Measurements from ENCODE around the gene SEMA5B.

The SEMA5B gene

DNA sequence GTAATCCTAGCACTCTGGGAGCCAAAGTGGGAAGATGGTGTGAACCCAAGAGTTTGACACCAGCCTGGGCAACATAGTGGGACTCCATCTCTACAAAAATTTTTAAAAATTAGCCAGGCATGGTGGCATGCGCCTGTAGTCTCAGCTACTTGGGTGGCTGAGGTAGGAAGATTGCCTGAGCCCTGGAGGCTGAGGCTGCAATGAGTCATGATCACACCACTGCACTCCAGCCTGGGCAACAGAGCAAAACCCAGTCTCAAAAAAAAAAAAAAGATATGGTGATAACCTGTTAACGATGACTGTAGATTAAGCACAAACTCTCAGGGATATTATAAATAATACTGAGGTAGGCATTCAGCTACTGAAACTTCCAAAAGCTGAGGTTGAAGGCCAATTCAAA is 125.2 kb downstream of the SEMA5B start:
- Histone ChIP-seq H3K4me2 (ENCODE audit: low read length) (no peak overlapping the region), H3K27me3 (ENCODE audit: insufficient read depth, low read length) (no peaks in the 10 kb centered on the region; the same call in 1 of the 2 replicates), H2AFZ (ENCODE audit: low read length) (no peak overlapping the region), H3K9me2 (ENCODE audit: low read depth, low read length) (no peaks in the 10 kb centered on the region), H3K79me2 (ENCODE audit: insufficient read depth, low read length) (no peaks in the 10 kb centered on the region), H3K4me3 (ENCODE audit: low read depth, low read length, poor library complexity, severe bottlenecking) (no peak overlapping the region), H4K20me1 (ENCODE audit: insufficient read depth, low read length) (no peaks in the 10 kb centered on the region), H3K9me3 (ENCODE audit: low read length) (no peaks in the 10 kb centered on the region; the same call in 1 of the 2 replicates), H3K27ac (ENCODE audit: low read depth, low read length, poor library complexity, severe bottlenecking) (no peak overlapping the region), H3K36me3 (ENCODE audit: insufficient read depth, low read length) (no peaks in the 10 kb centered on the region), H3K9ac (ENCODE audit: low read length) (no peak overlapping the region), H3K4me1 (ENCODE audit: insufficient read depth, low read length, severe bottlenecking) (no peaks in the 10 kb centered on the region), H3F3A (ENCODE audit: insufficient read depth, low read length) (no peaks in the 10 kb centered on the region)
- no peak for TF ChIP-seq EZH2 (IDR thresholded peaks at IDR 0.05; ENCODE audit: borderline replicate concordance, low read length)
- TF ChIP-seq, protein P1, sequence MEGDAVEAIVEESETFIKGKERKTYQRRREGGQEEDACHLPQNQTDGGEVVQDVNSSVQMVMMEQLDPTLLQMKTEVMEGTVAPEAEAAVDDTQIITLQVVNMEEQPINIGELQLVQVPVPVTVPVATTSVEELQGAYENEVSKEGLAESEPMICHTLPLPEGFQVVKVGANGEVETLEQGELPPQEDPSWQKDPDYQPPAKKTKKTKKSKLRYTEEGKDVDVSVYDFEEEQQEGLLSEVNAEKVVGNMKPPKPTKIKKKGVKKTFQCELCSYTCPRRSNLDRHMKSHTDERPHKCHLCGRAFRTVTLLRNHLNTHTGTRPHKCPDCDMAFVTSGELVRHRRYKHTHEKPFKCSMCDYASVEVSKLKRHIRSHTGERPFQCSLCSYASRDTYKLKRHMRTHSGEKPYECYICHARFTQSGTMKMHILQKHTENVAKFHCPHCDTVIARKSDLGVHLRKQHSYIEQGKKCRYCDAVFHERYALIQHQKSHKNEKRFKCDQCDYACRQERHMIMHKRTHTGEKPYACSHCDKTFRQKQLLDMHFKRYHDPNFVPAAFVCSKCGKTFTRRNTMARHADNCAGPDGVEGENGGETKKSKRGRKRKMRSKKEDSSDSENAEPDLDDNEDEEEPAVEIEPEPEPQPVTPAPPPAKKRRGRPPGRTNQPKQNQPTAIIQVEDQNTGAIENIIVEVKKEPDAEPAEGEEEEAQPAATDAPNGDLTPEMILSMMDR (IDR thresholded peaks at IDR 0.05; ENCODE audit: low read length): no peak

DNA sequence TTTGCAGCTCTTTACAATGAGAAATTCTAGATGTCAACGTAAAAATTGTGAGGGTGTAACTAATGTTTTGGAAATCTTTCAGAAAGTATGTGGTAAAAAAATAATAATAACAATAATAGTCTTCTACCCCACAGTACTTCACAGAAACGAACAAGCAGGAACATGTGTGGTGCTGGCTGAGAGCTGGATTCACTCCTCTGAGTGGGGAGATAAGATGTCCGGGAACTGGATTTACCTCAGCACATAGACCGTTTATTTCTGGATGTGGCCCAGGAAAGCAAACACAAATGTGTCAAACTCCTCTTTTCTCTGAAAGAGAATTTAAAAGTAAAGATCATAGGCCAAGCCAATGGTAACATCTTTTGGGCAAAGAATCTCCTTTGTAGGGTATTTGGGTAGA is 129.3 kb downstream of the SEMA5B start:
- Histone ChIP-seq H3K36me3 (ENCODE audit: insufficient read depth, low read length) (no peaks in the 10 kb centered on the region), H3K9ac (ENCODE audit: low read length) (no peak overlapping the region), H3K27ac (ENCODE audit: low read depth, low read length, poor library complexity, severe bottlenecking) (no peak overlapping the region), H3K27me3 (ENCODE audit: insufficient read depth, low read length) (no peaks in the 10 kb centered on the region), H3K4me3 (ENCODE audit: low read depth, low read length, poor library complexity, severe bottlenecking) (no peak overlapping the region), H3K4me2 (ENCODE audit: low read length) (no peak overlapping the region), H3K9me2 (ENCODE audit: low read depth, low read length) (no peaks in the 10 kb centered on the region), H3K9me3 (ENCODE audit: low read length) (no peaks in the 10 kb centered on the region), H3K4me1 (ENCODE audit: insufficient read depth, low read length, severe bottlenecking) (no peaks in the 10 kb centered on the region), H4K20me1 (ENCODE audit: insufficient read depth, low read length) (no peaks in the 10 kb centered on the region), H3K79me2 (ENCODE audit: insufficient read depth, low read length) (no peaks in the 10 kb centered on the region), H2AFZ (ENCODE audit: low read length) (no peak overlapping the region), H3F3A (ENCODE audit: insufficient read depth, low read length) (no peaks in the 10 kb centered on the region)
- TF ChIP-seq, protein P1 (IDR thresholded peaks at IDR 0.05; ENCODE audit: low read length): no peak
- no peak for TF ChIP-seq EZH2 (IDR thresholded peaks at IDR 0.05; ENCODE audit: borderline replicate concordance, low read length)

DNA sequence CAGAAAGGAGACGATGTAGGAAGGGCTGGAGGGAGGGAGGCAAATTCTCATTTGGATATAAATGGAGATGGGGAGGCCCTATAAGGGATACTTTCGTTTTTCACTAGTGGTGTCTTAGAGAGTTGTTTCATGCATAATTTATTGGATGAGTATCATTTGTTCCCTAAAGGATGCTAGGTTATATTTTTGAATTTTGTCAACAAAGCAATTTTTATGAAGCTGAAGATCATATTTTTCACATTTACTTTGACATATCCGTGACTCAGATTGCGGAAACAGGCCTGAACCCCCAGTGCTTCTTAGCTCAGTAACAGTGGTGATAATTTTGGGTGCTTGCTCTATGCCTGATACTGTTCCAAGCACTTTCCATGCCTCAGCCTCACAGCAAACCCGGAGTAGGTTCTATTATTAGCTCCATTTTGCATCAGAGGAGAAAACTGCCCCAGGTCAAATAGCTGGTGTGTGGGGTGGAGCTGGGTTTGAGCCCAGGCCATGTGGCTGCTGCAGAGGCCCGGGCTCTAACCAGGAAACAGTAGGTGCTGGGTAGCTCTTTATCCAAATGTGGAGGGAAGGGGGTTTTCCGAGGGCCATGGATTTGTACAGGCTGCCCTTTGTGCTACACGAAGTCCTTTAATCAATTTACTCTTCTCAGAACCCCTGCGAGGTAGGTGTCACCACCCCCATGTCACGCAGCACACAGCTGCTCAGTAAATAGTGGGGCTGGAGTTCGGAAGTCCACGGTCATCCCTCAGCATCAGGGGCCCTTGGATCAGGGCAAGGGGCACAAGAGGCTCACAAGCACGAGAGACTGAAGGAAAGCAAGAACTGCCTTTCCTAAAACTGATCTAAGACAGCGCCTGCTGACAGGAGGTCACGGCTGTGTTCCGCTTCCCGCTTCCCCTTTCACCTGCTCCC is 133.6 kb downstream of the SEMA5B start:
- TF ChIP-seq, protein P1 (IDR thresholded peaks at IDR 0.05; ENCODE audit: low read length): no peak
- TF ChIP-seq EZH2 (IDR thresholded peaks at IDR 0.05; ENCODE audit: borderline replicate concordance, low read length): no peak
- no peaks in the 10 kb centered on the region for H3K9me2 ChIP-seq (ENCODE audit: low read depth, low read length)
- H3K9me3 ChIP-seq (ENCODE audit: low read length): no peaks in the 10 kb centered on the region
- no peak overlapping the region for H3K9ac ChIP-seq (ENCODE audit: low read length)
- H3K79me2 ChIP-seq (ENCODE audit: insufficient read depth, low read length): no peaks in the 10 kb centered on the region
- no peaks in the 10 kb centered on the region for H4K20me1 ChIP-seq (ENCODE audit: insufficient read depth, low read length)
- H3K4me3 ChIP-seq (ENCODE audit: low read depth, low read length, poor library complexity, severe bottlenecking): no peak overlapping the region
- H3K4me2 ChIP-seq (ENCODE audit: low read length): no peak overlapping the region
- H3K4me1 ChIP-seq (ENCODE audit: insufficient read depth, low read length, severe bottlenecking): no peaks in the 10 kb centered on the region
- no peaks in the 10 kb centered on the region for H3F3A ChIP-seq (ENCODE audit: insufficient read depth, low read length)
- no peaks in the 10 kb centered on the region for H3K27me3 ChIP-seq (ENCODE audit: insufficient read depth, low read length)
- H3K36me3 ChIP-seq (ENCODE audit: insufficient read depth, low read length): no peaks in the 10 kb centered on the region
- H3K27ac ChIP-seq (ENCODE audit: low read depth, low read length, poor library complexity, severe bottlenecking): no peak overlapping the region
- no peak overlapping the region for H2AFZ ChIP-seq (ENCODE audit: low read length)
